HepG2 (cell line): Measurements from ENCODE around the gene EID1.

ENCODE experiments used
- FOXK2 ChIP-seq: fragments of 450-650 bp; IDR thresholded peaks from 2 replicates; pipeline ENCODE4 v1.6.1; 2016
- MAFF ChIP-seq: IDR thresholded peaks from 2 replicates; pipeline ENCODE4 v1.6.1; 2011; ENCODE audit warnings: low read depth, low read length, improper control_type of control experiment

GRCh38 chr15:48858401-48858800, 19.5 kb upstream of the EID1 start:
- no peak for TF ChIP-seq FOXK2
- TF ChIP-seq MAFF = no peak
